Activated naive CD4-positive, alpha-beta T cell treated with anti-CD3 and anti-CD28 coated beads for 36 hours (primary cell): Measurements from ENCODE around the gene PCDHGA9. TPM values are rescaled to one million over a fixed set of nuclear protein-coding genes. Genes with fewer than 3 reads are reported as not detected.
"Not testable (repeated sequence)": the region's sequence is repeated elsewhere in the genome, so short reads cannot be mapped to it uniquely, and the experiment has no call there.

Experiments used
- CTCF ChIA-PET: fragments of 350-600 bp; sonication (Branson Sonifier 250); formaldehyde crosslinking; loops from one replicate; lab custom pipeline; 2021; ENCODE audit warnings: antibody characterized with exemption; lab: Charles Lee
- DNase-seq: peaks from one replicate; pipeline ENCODE4 v3.0.0-alpha.2; 2020
- H3K27ac Mint-ChIP-seq: one replicate; pipeline ENCODE4 v1.8.0; 2021; ENCODE audit warnings: mild to moderate bottlenecking, mixed read lengths
- H3K27me3 Mint-ChIP-seq: one replicate; pipeline ENCODE4 v1.8.0; 2021; ENCODE audit warnings: low read depth, mixed read lengths
- H3K36me3 Mint-ChIP-seq: one replicate; pipeline ENCODE4 v1.8.0; 2021; ENCODE audit warnings: low read depth, mixed read lengths
- H3K4me1 Mint-ChIP-seq: one replicate; pipeline ENCODE4 v1.8.0; 2021; ENCODE audit warnings: low read depth, mixed read lengths
- H3K4me3 Mint-ChIP-seq: one replicate; pipeline ENCODE4 v1.8.0; 2021; ENCODE audit warnings: mild to moderate bottlenecking, moderate library complexity, mixed read lengths
- H3K9me3 Mint-ChIP-seq: one replicate; pipeline ENCODE4 v1.8.0; 2021; ENCODE audit warnings: mixed read lengths
- intact Hi-C: fragments of 100-400 bp; cut with micrococcal nuclease; formaldehyde crosslinking; loops from one replicate; pipeline ENCODE4 v1.15.1; 2023
- total RNA-seq, 2 experiments: library from RNA; stranded (reverse); gene quantifications; one replicate each; pipeline ENCODE4 v1.2.3, GENCODE V29; 2021

PCDHGA9 gene
- total RNA-seq, 2 experiments from 2014 or later, result 0.07 TPM; not detected in 1

DNA sequence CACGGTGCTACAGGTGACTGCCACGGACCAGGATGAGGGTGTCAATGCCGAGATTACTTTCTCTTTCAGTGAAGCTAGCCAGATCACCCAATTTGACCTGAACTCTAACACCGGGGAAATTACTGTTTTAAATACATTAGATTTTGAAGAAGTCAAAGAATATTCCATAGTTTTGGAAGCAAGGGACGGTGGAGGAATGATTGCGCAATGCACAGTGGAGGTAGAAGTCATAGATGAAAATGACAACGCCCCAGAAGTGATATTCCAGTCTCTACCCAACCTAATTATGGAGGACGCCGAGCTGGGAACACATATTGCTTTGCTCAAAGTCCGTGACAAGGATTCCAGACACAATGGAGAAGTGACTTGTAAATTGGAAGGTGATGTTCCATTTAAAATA is 13.9 kb upstream of the PCDHGA9 start:
- H3K27me3 Mint-ChIP-seq, result peaks cover 74% of the 10 kb centered on the region

DNA sequence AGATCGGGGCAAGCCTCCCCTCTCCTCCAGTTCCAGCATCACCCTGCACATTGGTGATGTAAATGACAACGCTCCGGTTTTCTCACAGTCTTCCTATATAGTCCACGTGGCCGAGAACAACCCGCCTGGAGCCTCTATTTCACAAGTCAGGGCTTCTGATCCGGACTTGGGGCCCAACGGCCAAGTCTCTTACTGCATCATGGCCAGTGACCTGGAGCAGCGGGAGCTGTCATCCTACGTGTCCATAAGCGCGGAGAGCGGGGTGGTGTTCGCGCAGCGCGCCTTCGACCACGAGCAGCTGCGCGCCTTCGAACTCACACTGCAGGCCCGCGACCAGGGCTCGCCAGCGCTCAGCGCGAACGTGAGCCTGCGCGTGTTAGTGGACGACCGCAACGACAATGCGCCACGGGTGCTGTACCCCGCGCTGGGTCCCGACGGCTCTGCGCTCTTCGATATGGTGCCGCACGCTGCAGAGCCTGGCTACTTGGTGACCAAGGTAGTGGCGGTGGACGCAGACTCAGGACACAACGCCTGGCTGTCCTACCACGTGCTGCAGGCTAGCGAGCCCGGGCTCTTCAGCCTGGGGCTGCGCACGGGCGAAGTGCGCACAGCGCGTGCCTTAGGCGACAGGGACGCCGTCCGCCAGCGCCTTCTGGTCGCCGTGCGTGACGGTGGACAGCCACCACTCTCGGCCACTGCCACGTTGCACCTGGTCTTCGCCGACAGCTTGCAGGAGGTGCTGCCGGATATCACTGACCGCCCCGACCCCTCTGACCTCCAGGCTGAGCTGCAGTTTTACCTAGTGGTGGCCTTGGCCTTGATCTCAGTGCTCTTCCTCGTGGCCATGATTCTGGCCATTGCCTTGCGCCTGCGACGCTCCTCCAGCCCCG is 13.2 kb upstream of the PCDHGA9 start:
- DNase-seq, result no peak
- Mint-ChIP-seq H3K36me3 (peaks cover 22% of the 10 kb centered on the region), H3K9me3 (peaks cover 29% of the 10 kb centered on the region), H3K27ac (no peak overlapping the region), H3K27me3 (peaks cover 74% of the 10 kb centered on the region), H3K4me3 (no peak overlapping the region), H3K4me1 (no peaks in the 10 kb centered on the region)
- CTCF ChIA-PET, result interaction anchor here (0.6 to 2.4 kb wide), 6 partner anchors 17 to 203 kb away, joined by 3 to 6 read pairs (median 4); partner anchors contain the start of genes PCDHB9, PCDHGA11 and PCDHGC3
- intact Hi-C loops, result no loop called here

More for the DNA sequence above, 13.9 kb upstream of the PCDHGA9 start:
- Mint-ChIP-seq H3K9me3 (peaks cover 30% of the 10 kb centered on the region), H3K27ac (no peak overlapping the region), H3K4me3 (no peak overlapping the region), H3K4me1 (no peaks in the 10 kb centered on the region), H3K36me3 (peaks cover 21% of the 10 kb centered on the region)
- intact Hi-C loops, result no loop called here
- no peak for DNase-seq
- CTCF ChIA-PET, result interaction anchor here (0.6 to 2.4 kb wide), 2 partner anchors 32 to 40 kb away, joined by 3 to 6 read pairs; partner anchors contain the start of gene PCDHGA11

DNA sequence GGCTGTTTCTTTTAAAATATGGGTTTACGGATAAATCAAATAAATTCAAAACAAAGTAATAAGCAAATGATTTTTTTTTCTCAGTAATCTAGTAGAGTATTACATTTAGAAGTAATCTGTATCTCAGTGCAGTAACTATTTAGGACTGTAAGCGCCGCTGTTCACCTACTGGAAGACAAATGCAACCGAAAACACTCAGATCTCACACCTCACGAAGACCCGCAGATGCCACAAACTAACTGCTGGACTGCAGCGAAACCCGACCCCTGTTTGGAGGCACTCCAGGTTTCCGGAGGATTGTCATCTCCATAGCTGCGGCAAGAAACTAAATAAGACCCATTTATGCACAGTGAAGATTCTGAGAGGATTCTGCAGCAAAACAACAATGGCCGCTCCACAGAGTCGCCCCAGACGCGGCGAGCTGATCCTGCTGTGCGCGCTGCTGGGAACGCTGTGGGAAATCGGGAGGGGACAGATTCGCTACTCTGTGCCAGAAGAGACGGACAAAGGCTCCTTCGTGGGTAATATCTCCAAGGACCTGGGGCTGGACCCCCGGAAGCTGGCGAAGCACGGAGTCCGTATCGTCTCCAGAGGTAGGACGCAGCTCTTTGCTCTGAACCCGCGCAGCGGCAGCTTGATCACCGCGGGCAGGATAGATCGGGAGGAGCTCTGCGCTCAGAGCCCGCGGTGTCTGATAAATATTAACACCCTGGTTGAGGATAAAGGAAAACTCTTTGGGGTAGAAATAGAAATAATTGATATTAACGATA is 10.0 kb upstream of the PCDHGA9 start, which contains the start of gene PCDHGA8:
Gene PCDHGA8 (plus strand): TSS at position 205 of the 770 bp plus-strand sequence. CDS start 181 bp downstream, at position 386.
- H3K4me3 Mint-ChIP-seq, result no peak within 1 kb of the TSS

DNA sequence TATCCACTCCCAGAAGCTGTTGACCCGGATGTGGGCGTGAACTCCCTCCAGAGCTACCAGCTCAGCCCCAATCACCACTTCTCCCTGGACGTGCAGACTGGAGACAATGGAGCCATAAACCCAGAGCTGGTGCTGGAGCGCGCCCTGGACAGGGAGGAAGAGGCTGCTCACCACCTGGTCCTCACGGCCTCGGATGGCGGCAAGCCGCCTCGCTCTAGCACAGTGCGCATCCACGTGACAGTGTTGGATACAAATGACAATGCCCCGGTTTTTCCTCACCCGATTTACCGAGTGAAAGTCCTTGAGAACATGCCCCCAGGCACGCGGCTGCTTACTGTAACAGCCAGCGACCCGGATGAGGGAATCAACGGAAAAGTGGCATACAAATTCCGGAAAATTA is 9.3 kb upstream of the PCDHGA9 start:
- no peak overlapping the region for H3K4me3 Mint-ChIP-seq
- intact Hi-C loops, result no loop called here
- CTCF ChIA-PET, result interaction anchor here (1.1 to 2.0 kb wide), 3 partner anchors 28 to 165 kb away, joined by 3 to 6 read pairs (median 4); partner anchors contain the start of gene PCDHGA11
- H3K4me1 Mint-ChIP-seq, result no peaks in the 10 kb centered on the region
- peaks cover 23% of the 10 kb centered on the region for H3K9me3 Mint-ChIP-seq
- no peak for DNase-seq
- H3K27me3 Mint-ChIP-seq, result peaks cover 60% of the 10 kb centered on the region
- peaks cover 19% of the 10 kb centered on the region for H3K36me3 Mint-ChIP-seq
- no peak overlapping the region for H3K27ac Mint-ChIP-seq

More for the DNA sequence above, 10.0 kb upstream of the PCDHGA9 start, which contains the start of gene PCDHGA8:
- no peaks in the 10 kb centered on the region for H3K4me1 Mint-ChIP-seq
- DNase-seq, result no peak
- H3K36me3 Mint-ChIP-seq, result peaks cover 19% of the 10 kb centered on the region
- intact Hi-C loops, result no loop called here
- no peak within 1 kb of the TSS for H3K27ac Mint-ChIP-seq
- CTCF ChIA-PET, result interaction anchor here (1.1 to 2.0 kb wide), 3 partner anchors 28 to 165 kb away, joined by 3 to 6 read pairs (median 4); partner anchors contain the start of gene PCDHGA11
- peaks cover 62% of the 10 kb centered on the region for H3K27me3 Mint-ChIP-seq
- peaks cover 23% of the 10 kb centered on the region for H3K9me3 Mint-ChIP-seq

DNA sequence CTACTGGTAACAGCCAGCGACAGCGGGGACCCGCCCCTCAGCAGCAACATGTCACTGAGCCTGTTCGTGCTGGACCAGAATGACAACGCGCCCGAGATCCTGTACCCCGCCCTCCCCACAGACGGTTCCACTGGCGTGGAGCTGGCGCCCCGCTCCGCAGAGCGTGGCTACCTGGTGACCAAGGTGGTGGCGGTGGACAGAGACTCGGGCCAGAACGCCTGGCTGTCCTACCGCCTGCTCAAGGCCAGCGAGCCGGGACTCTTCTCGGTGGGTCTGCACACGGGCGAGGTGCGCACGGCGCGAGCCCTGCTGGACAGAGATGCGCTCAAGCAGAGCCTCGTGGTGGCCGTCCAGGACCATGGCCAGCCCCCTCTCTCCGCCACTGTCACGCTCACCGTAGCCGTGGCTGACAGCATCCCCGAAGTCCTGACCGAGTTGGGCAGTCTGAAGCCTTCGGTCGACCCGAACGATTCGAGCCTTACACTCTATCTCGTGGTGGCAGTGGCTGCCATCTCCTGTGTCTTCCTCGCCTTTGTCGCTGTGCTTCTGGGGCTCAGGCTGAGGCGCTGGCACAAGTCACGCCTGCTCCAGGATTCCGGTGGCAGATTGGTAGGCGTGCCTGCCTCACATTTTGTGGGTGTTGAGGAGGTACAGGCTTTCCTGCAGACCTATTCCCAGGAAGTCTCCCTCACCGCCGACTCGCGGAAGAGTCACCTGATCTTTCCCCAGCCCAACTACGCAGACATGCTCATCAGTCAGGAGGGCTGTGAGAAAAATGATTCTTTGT is 8.0 kb upstream of the PCDHGA9 start:
- H3K36me3 Mint-ChIP-seq, result peaks cover 20% of the 10 kb centered on the region
- intact Hi-C loops, H3K4me3 Mint-ChIP-seq, H3K4me1 Mint-ChIP-seq, DNase-seq: not testable (repeated sequence)
- CTCF ChIA-PET, result interaction anchor here (2.2 kb wide), 1 partner anchor 30 kb away, joined by 6 read pairs; the partner anchor contains the start of gene PCDHGA5
- H3K27me3 Mint-ChIP-seq, result peaks cover 60% of the 10 kb centered on the region
- H3K9me3 Mint-ChIP-seq, result peaks cover 21% of the 10 kb centered on the region
- H3K27ac Mint-ChIP-seq, result peak overlapping the region; percentile 41

DNA sequence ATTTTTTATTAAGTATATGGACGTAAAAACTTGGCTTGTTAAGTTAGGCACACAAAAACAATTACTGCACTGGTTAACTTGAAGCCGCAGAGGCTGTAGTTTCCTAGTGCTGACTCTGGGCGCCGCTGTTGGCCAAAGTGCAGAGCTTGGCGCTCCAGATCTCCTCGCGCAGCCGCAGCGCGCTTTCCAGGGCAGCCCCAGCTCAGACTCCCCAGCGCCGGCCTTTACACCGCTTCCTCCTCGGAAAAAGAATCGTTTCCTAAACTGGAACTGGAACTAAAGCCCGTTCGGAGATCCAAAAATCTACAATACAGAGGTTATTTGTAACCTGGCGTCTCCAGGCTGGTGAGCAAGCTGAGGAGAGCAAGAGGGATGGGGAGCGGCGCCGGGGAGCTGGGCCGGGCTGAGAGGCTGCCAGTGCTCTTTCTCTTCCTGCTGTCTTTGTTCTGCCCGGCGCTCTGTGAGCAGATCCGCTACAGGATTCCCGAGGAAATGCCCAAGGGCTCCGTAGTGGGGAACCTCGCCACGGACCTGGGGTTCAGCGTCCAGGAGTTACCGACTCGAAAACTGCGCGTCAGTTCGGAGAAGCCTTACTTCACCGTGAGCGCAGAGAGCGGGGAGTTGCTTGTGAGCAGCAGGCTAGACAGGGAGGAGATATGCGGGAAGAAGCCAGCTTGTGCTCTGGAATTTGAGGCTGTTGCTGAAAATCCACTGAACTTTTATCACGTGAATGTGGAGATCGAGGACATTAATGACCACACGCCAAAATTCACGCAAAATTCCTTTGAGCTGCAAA is 4.6 kb upstream of the PCDHGA9 start, which contains the start of gene PCDHGB5:
Gene PCDHGB5 (plus strand): TSS at position 192 of the 796 bp plus-strand sequence. CDS start 181 bp downstream, at position 373.
- DNase-seq, result peak; percentile 51
- H3K4me1 Mint-ChIP-seq, intact Hi-C loops, H3K27ac Mint-ChIP-seq: not testable (repeated sequence)
- Mint-ChIP-seq H3K27me3 (peaks cover 56% of the 10 kb centered on the region), H3K36me3 (peaks cover 14% of the 10 kb centered on the region), H3K9me3 (peaks cover 18% of the 10 kb centered on the region), H3K4me3 (peak within 1 kb of the TSS; percentile 50)
- CTCF ChIA-PET, result interaction anchor here (0.7 to 1.9 kb wide), 10 partner anchors 11 to 160 kb away, joined by 3 to 9 read pairs (median 4); partner anchors contain the start of genes PCDHGA10, PCDHGA11, PCDHGA12 and PCDHGB4

DNA sequence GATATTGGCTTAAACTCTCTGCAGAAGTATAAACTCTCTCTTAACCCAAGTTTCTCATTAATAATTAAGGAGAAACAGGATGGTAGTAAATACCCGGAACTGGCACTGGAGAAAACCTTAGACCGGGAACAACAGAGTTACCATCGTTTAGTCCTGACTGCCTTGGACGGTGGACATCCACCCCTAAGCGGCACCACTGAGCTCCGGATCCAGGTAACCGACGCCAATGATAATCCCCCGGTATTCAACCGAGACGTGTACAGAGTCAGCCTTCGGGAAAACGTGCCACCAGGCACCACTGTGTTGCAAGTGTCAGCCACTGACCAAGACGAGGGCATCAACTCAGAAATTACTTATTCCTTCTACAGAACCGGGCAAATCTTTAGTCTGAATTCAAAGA is 4.0 kb upstream of the PCDHGA9 start:
- Mint-ChIP-seq H3K27ac (no peak overlapping the region), H3K9me3 (peaks cover 22% of the 10 kb centered on the region), H3K4me1 (peaks cover 5% of the 10 kb centered on the region), H3K4me3 (no peak overlapping the region), H3K27me3 (peaks cover 58% of the 10 kb centered on the region), H3K36me3 (peaks cover 9% of the 10 kb centered on the region)
- CTCF ChIA-PET, result interaction anchor here (1.8 to 1.9 kb wide), 3 partner anchors 14 to 114 kb away, joined by 7 to 9 read pairs (median 9); partner anchors contain the start of genes PCDHGA10 and PCDHGA12
- intact Hi-C loops, result no loop called here
- no peak for DNase-seq

DNA sequence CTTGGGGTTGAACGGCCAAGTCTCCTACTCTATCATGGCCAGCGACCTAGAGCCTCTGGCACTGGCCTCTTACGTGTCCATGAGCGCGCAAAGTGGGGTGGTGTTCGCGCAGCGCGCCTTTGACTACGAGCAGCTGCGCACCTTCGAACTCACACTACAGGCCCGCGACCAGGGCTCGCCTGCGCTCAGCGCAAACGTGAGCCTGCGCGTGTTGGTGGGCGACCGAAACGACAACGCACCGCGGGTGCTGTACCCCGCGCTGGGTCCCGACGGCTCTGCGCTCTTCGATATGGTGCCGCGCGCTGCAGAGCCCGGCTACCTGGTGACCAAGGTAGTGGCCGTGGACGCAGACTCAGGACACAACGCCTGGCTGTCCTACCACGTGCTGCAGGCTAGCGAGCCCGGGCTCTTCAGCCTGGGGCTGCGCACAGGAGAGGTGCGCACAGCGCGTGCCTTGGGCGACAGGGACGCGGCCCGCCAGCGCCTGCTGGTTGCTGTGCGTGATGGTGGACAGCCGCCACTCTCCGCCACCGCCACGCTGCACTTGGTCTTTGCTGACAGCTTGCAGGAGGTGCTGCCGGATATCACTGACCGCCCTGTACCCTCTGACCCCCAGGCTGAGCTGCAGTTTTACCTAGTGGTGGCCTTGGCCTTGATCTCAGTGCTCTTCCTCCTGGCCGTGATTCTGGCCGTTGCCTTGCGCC is 2.9 kb upstream of the PCDHGA9 start:
- Mint-ChIP-seq H3K9me3 (peaks cover 21% of the 10 kb centered on the region), H3K4me1 (peaks cover 5% of the 10 kb centered on the region), H3K36me3 (peaks cover 10% of the 10 kb centered on the region), H3K27me3 (peaks cover 58% of the 10 kb centered on the region), H3K4me3 (no peak overlapping the region), H3K27ac (no peak overlapping the region)
- DNase-seq, result no peak
- CTCF ChIA-PET, result interaction anchor here (0.9 to 1.3 kb wide), 2 partner anchors 113 to 595 kb away, joined by 3 to 6 read pairs; no protein-coding TSS in a partner anchor
- intact Hi-C loops, result no loop called here

DNA sequence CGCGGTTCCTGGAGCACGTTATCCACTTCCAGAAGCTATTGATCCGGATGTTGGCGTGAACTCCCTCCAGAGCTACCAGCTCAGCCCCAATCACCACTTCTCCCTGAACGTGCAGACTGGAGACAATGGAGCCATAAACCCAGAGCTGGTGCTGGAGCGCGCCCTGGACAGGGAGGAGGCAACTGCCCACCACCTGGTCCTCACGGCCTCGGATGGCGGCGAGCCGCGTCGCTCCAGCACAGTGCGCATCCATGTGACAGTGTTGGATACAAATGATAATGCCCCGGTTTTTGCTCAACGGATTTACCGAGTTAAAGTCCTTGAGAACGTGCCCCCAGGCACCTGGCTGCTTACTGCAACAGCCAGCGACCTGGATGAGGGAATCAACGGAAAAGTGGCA is 809 bp downstream of the PCDHGA9 start:
- Mint-ChIP-seq H3K27me3 (peaks cover 63% of the 10 kb centered on the region), H3K36me3 (peaks cover 11% of the 10 kb centered on the region), H3K9me3 (peaks cover 23% of the 10 kb centered on the region), H3K27ac (no peak overlapping the region), H3K4me3 (no peak overlapping the region), H3K4me1 (peaks cover 6% of the 10 kb centered on the region)
- CTCF ChIA-PET, result interaction anchor here (1.0 to 1.9 kb wide), 6 partner anchors 8 to 153 kb away, joined by 3 to 6 read pairs (median 4); partner anchors contain the start of genes PCDHGA10, PCDHGA2 and TAF7
- DNase-seq, result no peak
- intact Hi-C loops, result no loop called here
